GM12878 (cell line): ENCODE data around the gene MAPK8. TPM values are rescaled to one million over a fixed set of nuclear protein-coding genes. Genes with fewer than 3 reads are reported as not detected.

Experiments used
- BHLHE40 ChIP-seq, 2 experiments: fragments of 450-650 bp in 1 of 2; IDR thresholded peaks; 2 replicates each; pipeline ENCODE4 v1.6.1; 2011 to 2017; ENCODE audit warnings: low read depth in 2 of 2, borderline replicate concordance in 1 of 2, improper control_type of control experiment in 1 of 2, low read length in 1 of 2, mild to moderate bottlenecking in 1 of 2
- NBN ChIP-seq: fragments of 450-650 bp; IDR thresholded peaks from 2 replicates; pipeline ENCODE4 v1.6.1; 2016
- POLR2AphosphoS5 ChIP-seq: IDR thresholded peaks from 2 replicates; pipeline ENCODE4 v1.6.1; 2011; ENCODE audit warnings: mild to moderate bottlenecking, low read length, inconsistent platforms
- RFX5 ChIP-seq: IDR thresholded peaks from 2 replicates; pipeline ENCODE4 v1.6.1; 2011; ENCODE audit warnings: low read depth, low read length, improper control_type of control experiment
- polyA plus RNA-seq, 11 experiments: library from polyadenylated mRNA; depleted of rRNA in 4 of 11; unstranded in 6 of 11; stranded (reverse) in 5 of 11; fragments of >200 nt; fragmentation: Nextera tagmentation in 4 of 11; fragmentation: Illumina TruSeq in 1 of 11; extraction: Ambion mirVana in 4 of 11; extraction: Trizol in 1 of 11; gene quantifications; 1 replicate in 1 of 11; 2 replicates in 10 of 11; pipeline versions ENCODE4 v1.2.1 to v1.2.3, GENCODE V29; 2011 to 2016; ENCODE audit warnings: inconsistent platforms in 2 of 11, missing spikeins in 2 of 11, low read depth in 1 of 11
- total RNA-seq, 4 experiments: library from RNA; depleted of rRNA in 3 of 4; stranded (reverse); fragments of >200 nt in 3 of 4; fragmentation: Illumina TruSeq in 1 of 4; extraction: Trizol in 1 of 4; gene quantifications; 2 replicates each; pipeline versions ENCODE4 v1.2.1 to v1.2.3, GENCODE V29; 2013 to 2021
- TF ChIP-seq, protein P1 (sequence below): fragments of 450-650 bp; IDR thresholded peaks from 2 replicates; pipeline ENCODE4 v1.6.1; 2017; ENCODE audit warnings: mild to moderate bottlenecking, moderate library complexity
- TF ChIP-seq, protein P2 (sequence below): fragments of 450-650 bp; IDR thresholded peaks from 2 replicates; pipeline ENCODE4 v1.6.1; 2017; ENCODE audit warnings: mild to moderate bottlenecking

The MAPK8 gene
- total and polyA plus RNA-seq, 10 of the 15 experiments (the other 5 are each of a cell fraction or from before 2014, with no cell fraction given): 3.9 to 102 (median 40.0) TPM

DNA sequence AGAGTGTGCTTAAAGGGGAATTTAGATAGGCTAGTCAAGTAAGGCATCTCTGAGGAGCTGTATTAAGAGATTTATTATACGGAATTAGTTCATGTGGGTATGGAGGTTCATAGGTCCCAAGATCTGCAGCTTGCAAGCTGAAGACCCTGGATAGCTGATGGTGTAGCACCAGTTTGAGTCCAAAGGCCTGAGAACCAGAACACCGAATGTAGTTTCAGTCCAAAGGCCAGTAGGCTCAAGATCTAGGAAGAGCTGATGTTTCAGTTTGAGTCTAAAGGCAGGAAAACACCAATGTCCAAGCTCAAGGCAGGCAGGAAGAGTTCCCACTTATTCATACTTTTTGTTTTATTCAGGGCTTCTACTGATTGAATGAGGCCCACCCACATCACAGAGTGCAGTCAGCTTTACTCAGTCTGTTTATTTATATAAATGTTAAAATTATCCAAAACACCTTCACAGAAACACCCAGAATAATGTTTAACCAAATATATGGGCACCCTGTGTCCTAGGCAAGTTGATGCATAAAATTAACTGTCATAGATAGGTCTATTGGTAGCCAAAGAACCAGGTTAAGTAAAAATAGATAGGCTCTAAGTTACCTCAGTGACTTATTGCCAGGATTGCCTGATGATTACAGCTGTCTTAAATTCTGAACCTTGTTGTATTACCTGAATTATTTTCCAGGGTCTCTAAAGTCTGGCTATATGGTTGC lies 83.5 kb downstream of the MAPK8 start (continued):
- TF ChIP-seq, protein P1, sequence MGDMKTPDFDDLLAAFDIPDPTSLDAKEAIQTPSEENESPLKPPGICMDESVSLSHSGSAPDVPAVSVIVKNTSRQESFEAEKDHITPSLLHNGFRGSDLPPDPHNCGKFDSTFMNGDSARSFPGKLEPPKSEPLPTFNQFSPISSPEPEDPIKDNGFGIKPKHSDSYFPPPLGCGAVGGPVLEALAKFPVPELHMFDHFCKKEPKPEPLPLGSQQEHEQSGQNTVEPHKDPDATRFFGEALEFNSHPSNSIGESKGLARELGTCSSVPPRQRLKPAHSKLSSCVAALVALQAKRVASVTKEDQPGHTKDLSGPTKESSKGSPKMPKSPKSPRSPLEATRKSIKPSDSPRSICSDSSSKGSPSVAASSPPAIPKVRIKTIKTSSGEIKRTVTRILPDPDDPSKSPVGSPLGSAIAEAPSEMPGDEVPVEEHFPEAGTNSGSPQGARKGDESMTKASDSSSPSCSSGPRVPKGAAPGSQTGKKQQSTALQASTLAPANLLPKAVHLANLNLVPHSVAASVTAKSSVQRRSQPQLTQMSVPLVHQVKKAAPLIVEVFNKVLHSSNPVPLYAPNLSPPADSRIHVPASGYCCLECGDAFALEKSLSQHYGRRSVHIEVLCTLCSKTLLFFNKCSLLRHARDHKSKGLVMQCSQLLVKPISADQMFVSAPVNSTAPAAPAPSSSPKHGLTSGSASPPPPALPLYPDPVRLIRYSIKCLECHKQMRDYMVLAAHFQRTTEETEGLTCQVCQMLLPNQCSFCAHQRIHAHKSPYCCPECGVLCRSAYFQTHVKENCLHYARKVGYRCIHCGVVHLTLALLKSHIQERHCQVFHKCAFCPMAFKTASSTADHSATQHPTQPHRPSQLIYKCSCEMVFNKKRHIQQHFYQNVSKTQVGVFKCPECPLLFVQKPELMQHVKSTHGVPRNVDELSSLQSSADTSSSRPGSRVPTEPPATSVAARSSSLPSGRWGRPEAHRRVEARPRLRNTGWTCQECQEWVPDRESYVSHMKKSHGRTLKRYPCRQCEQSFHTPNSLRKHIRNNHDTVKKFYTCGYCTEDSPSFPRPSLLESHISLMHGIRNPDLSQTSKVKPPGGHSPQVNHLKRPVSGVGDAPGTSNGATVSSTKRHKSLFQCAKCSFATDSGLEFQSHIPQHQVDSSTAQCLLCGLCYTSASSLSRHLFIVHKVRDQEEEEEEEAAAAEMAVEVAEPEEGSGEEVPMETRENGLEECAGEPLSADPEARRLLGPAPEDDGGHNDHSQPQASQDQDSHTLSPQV: no peak
- no peak for TF ChIP-seq BHLHE40 (IDR thresholded peaks at IDR 0.05; ENCODE audit: borderline replicate concordance in 1 of 2, low read depth in 2 of 2, low read length in 1 of 2)
- no peak for TF ChIP-seq POLR2AphosphoS5
- no peak for TF ChIP-seq RFX5
- no peak for TF ChIP-seq NBN
- TF ChIP-seq, protein P2, sequence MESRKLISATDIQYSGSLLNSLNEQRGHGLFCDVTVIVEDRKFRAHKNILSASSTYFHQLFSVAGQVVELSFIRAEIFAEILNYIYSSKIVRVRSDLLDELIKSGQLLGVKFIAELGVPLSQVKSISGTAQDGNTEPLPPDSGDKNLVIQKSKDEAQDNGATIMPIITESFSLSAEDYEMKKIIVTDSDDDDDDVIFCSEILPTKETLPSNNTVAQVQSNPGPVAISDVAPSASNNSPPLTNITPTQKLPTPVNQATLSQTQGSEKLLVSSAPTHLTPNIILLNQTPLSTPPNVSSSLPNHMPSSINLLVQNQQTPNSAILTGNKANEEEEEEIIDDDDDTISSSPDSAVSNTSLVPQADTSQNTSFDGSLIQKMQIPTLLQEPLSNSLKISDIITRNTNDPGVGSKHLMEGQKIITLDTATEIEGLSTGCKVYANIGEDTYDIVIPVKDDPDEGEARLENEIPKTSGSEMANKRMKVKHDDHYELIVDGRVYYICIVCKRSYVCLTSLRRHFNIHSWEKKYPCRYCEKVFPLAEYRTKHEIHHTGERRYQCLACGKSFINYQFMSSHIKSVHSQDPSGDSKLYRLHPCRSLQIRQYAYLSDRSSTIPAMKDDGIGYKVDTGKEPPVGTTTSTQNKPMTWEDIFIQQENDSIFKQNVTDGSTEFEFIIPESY: no peak
